DMS79 (cell line): ENCODE data around the gene ZNF420.

ENCODE experiments used
- DNase-seq: peaks from one replicate; lab custom pipeline; 2025; lab: John Stamatoyannopoulos, UW

Gene ZNF420

DNA sequence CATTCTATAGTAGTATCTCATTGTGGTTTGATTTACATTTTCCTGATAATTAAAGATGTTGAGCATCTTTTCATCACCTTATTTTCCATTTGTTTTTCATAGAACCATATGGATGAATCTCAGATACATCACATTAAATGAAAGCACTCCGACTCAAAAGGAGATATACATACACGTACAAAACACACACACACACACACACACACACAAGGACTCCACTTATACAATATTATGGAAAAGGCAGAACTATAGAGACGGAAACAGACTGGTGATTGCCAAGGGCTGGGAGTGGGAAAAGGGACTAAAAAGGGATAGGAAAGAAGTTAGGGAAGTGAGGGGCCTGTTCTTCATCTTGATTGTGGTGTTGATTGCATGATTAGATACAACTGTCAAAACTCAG is 70.0 kb downstream of the ZNF420 start:
- DNase-seq = no peak

DNA sequence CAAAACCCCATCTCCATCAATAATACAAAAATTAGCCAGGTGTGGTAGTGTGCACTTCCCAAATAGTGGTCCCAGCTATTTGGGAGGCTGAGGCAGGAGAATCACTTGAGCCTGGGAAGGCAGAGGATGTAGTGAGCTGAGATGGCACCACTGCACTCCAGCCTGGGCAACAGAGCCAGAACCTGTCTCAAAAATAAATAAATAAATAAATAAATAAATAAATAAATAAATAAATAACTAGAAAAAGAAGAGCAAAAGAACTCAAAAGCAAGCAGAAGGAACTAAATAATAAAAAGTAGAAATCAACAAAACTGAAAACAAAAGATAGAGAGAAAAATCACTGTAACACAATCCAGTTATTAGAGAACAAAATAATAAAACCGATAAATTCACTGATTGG is 81.9 kb downstream of the ZNF420 start:
- DNase-seq = no peak

GRCh38 chr19:37165635-37166034 is 87.4 kb downstream of the ZNF420 start:
- DNase-seq = no peak

DNA sequence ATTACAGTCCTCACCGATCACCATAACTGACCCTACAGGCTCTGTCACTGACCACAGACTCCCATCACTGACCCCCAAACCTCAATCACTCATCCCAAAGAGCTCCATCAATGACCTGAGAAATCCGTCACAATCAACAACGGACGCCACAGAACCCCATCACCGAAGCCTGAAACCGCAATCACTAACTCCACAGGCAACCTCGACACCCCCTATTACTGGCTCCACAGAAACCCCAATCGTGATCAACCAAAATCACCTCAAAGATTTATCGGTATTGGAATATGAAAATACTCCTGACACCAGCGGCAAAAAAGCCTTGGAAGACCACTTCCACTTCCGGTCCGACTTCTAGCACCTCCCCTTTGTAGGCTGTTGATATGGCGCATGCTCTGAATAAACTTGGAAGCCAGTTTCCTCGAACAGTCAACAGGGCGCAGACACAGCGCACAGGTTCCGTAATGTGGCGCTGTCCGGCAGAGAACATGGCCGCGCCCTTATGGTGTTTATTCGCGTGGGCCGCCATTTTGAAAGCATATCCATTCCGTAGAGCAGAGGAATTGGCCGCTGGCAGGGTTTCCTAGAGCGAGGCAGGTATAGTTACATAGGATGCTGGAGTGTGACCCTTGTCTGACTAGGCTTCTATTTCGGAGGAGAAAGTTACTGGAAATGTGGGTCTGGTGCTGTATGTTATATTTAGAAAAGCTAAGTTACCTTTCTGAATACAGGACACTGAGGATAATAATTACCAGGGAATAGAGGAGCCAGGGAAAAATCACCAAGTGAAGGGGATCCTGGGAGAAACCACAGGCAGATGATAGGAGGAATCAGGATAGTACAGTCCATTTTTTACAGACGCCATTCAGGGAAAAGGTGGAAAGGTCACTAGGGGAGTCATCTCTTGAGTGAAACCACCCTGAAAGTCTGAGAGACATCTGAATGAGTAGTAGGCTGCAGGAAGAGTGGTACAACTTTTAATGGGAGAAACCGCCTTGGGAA is 94.4 kb downstream of the ZNF420 start, which contains the start of gene ZNF585A:
Gene ZNF585A, minus strand, starts transcription at position 328 of the 999 bp plus-strand sequence. CDS start 2,785 bp downstream, outside the sequence.
- DNase-seq = peak; percentile 97
